GOT3 (cell line): Measurements from ENCODE around the gene HRCT1.
"Not testable (repeated sequence)": the region's sequence is repeated elsewhere in the genome, so short reads cannot be mapped to it uniquely, and the experiment has no call there.

Experiments used
- DNase-seq: peaks from one replicate; lab custom pipeline; 2025; ENCODE audit warnings: mixed read lengths; lab: John Stamatoyannopoulos, UW

Gene HRCT1

DNA sequence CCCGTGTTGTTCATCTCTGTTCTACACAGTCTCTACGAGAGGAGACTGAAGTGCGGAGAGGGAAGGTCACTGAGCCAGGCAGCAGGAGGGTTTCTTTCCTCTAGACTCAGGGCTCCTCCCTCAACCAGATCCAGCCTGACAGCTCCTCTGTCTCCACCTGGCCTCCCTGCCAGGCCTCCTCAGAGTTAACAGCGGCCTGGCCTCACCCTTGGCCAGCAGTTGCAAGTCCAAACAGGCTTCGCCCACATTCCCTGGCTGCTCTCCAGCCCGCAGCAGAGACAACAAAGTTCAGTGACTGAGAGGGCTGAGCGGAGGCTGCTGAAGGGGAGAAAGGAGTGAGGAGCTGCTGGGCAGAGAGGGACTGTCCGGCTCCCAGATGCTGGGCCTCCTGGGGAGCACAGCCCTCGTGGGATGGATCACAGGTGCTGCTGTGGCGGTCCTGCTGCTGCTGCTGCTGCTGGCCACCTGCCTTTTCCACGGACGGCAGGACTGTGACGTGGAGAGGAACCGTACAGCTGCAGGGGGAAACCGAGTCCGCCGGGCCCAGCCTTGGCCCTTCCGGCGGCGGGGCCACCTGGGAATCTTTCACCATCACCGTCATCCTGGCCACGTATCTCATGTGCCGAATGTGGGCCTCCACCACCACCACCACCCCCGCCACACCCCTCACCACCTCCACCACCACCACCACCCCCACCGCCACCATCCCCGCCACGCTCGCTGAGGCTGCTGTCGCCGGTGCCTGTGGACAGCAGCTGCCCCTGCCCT is at the start of gene HRCT1:
TSS of gene HRCT1 (plus strand) at position 291 of the 768 bp plus-strand sequence. CDS start at position 377, 86 bp downstream.
- peak; percentile 19 for DNase-seq

DNA sequence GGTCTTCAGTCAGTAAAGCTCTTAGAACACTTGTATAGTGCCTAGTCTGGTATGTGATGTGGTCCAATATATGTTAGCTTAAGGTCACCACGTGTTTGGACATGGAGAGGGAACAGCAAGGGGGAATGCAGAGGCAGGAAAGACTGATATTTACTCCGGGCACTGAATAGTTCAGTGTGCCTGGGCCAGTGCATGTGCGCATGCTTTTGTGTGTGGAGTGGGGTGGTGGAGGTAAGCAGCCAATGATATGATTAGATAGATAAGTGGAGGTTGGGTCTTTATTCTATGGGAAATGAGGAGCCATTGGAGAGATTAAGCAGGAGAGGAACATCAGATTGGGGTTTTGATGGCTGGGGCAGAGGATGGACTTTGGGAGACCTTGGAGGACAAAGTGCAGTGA is 49.8 kb upstream of the HRCT1 start:
- no peak for DNase-seq

DNA sequence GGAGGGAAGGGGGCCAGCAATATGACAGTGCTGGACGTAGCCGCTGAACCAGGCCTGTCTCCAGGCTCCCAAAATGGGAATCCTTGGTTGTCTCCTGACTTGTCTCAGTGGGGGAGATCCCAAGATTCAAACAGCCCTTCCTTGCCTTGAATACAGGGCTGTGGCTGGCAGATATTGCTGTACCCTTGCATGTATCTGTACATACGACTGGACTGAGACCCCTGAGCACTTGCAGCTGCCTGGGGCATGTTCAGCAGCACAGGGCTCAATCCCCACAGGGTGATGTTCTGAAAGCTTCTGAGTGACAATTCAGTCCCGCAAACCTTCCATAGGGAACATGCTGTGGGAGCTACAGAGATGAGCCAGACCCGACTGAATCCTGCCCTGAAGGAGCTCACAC is 49.1 kb upstream of the HRCT1 start:
- DNase-seq: no peak

DNA sequence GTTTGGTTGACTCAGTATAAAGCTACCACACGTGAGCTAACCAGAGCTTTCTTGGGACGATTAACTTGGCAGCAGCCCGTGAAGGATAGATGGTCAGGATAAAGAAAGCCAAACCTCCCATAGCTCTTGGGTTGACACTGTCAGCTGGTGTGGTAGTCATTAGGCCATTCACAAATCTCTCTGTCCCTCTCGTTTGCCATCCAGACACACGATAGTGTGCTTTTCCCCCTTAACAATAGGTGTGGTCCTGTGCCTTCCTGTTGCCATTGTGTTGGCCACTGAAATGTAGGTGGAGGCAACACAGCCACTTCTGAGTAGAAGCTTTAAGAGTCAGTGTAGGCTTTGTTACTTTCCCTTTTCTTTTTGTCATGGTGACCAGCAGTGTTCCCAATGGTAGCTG is 47.5 kb upstream of the HRCT1 start:
- no peak for DNase-seq

DNA sequence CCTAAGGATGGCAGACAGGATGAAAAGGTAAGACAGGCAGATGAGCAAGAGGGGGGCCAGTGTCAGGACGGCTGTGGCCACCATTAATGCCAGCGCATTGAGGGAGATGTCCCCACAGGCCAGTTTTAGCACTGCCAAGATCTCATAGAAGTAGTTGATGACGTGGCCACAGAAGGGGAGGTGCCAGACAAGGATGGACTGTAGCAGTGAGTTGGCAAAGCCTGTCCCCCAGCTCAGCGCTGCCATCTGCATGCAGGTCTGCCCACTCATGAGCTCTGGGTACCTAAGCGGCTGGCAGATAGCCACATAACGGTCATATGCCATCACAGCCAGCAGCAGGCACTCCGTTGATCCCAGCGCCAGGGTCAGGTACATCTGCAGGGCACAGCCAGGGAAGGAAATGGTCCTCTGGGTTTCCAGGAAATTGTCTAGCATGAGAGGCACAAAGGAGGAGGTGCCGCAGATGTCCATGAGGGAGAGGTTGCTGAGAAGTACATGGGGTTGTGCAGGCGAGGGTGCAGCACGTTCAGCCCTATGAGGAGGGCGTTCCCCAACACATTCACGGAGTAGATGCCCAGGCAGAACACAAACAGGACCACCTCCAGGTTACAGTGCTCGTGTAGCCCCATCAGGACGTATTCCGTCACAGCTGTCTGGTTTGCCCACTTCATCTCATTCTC is 46.6 kb upstream of the HRCT1 start:
- DNase-seq: no peak

DNA sequence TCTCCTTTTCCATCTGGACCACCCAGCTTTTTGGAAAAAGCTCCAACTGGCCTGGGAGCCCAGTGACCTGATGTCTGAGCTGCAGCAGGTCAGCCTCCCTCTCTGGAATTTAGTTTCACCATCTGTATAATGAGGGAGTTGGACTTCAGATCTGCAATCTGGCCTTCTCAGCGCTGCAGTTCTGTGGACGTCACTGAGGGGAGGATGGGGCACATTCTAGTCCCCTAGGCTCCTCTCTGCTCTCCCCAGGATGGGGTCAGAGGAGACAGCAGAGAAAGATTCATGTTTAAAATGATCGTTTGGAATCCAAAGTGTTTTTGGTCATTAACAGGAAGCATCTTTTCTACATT is 46.0 kb upstream of the HRCT1 start:
- no peak for DNase-seq

DNA sequence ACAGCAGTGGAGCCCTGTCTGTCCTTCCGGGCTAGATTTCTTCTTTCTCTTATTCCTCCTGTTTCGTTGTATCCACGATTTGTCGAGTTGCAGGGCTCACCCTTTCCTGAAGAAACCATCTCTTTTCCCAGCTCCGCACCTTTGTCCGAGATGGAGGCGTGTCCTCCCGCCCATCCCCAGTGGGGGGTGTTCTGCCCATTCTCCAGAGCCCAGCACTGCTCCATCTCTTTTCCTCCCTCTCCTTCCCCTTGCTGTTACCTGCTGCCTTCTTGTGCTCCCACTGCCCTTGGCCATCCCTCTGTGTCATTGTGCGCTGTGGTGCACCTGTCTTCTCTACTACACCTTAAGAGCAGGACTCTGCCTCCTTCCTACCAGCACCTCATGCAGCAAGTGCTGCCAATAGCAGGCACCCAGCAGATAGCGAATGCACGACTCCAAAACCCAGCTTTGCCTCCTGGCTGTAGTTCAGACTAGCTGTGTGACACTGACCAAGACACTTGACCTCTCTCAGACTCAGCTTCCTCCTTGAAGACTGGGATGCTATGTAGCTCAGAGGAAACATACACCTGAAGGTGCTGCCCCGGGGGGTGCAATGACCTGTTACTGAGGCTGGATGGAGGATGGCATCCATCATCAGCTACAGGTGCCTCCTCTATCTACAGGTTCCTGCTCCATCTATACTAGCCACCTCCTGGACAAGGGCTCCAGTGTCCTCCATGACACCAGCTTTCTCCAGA is 44.7 kb upstream of the HRCT1 start:
- no peak for DNase-seq

DNA sequence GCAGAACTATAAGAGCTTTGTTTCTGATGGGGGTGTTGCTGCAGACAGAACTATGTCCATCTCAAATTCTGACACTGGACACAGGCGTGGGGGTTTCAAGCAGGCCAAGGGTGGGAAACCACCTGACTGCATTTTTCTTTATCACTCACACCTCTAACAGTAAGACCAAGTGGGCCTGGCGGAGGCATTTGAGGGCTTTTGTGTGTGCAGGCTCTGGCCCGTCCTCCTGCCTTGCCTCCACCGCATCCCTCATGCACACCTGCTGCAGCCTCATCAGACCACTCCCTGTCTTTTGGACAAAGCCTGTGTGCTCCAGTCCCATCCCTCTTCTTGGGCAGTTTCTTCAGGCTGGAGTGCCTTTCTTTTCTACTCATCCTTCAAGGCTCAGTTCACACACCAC is 43.7 kb upstream of the HRCT1 start:
- no peak for DNase-seq

DNA sequence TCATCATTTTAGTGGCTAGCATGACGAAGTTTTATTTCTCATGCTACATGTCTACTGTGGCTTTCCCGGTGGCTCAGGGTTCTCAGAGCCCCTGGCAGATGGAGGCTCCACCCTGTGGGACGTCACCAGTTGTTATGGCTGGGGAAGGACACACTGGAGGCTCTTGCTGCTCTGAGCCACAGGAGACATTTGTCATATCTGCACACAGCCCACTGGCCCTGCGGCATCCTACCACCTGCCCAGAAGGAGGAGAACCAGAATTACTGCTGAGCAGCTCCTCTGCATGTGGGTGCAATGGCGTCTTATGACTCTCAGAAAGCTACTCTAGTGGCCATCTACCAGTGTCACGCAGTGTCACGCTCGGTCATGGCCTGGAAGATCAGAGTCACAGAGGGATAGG is 42.4 kb upstream of the HRCT1 start:
- DNase-seq: no peak

DNA sequence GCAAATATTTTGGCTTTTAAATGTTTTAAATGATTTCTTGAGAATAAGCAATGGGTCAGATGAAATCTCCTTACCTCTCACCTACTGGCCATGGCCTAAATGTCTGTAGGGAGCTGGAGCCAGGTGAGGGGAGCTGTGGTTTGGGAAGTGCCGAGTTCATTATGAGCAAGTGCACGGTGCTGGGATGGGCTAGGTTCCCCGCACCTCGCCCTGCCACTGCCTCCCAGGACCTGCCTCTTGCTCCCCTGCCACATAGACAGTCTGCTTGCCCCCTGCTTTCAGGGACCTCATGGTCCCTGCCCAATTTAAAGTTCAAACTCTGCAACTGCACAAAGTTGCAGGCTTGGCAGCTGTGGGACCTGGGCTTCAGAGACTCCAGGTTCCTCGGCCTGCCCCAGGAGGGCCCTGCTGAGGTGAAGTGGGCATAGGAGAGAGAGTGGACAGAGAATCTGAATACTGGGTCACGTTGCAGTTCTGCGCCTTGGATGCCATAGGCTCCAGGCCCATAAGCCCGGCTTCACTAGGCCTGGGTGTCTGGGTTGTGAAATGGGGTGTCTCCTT is 41.2 kb upstream of the HRCT1 start:
- DNase-seq: no peak

DNA sequence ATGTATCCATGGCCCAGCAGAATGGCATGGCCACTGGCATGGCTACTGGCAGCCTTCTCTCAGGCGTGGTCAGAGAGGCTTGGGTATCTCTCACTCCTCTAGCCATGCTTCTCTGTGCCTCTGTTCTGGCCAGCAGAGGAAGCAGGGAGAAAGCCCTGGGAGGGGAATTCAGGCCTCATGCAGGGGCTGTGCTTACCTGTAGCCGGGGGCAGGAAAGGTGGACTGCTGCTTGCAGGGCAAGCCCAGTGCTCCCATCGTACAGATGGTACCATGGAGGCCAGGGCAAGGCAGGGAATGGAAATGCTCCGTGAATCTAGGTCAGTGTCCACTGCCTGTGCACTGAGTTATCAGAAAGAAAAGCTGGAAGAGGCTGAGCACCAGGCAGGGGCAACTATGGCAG is 38.5 kb upstream of the HRCT1 start:
- no peak for DNase-seq

DNA sequence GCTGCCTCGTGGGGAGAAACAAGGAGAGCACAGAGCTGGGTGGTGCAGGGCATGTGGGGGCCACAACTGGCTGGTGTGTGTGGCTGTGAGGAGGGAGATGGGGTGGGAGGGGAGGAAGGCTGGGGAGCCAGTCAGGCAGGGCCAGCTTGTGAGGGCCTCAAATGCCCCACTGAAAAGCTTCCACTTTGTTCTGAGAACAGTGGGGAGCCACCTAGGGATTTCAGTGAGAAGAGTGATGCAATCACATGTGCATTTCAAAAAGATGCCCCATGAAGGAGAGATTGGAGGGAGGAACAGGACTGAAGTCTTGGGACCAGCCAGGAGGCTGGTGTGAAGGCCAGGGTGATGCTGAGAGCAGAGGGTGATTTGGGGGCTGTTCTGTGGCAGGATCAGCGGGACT is 37.1 kb upstream of the HRCT1 start:
- no peak for DNase-seq

DNA sequence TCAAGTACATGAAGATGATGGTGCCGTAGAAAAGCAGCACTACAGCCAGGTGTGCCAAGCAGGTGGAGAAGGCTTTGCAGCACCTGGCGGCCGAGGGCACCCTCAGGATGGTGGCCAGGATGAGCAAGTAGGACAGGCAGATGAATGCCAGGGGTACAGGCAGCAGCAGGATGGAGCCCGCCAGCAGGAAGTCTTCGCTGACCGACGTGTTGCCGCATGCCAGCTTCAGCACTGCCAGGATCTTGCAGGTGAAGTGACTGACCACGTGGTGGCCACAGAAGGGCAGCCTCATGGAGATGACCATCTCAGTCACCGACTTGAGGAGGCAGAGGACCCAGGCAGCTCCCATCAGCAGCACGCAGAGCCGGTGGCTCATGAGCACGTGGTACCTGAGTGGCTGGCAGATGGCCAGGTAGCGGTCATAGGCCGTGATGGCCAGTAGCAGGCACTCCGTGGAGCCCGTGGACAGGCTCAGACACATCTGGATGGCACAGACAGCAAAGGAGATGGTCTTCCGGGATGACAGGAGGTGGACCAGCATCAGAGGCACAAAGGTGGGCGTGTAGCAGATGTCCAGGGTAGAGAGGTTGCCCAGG is 36.3 kb upstream of the HRCT1 start:
- no peak for DNase-seq

DNA sequence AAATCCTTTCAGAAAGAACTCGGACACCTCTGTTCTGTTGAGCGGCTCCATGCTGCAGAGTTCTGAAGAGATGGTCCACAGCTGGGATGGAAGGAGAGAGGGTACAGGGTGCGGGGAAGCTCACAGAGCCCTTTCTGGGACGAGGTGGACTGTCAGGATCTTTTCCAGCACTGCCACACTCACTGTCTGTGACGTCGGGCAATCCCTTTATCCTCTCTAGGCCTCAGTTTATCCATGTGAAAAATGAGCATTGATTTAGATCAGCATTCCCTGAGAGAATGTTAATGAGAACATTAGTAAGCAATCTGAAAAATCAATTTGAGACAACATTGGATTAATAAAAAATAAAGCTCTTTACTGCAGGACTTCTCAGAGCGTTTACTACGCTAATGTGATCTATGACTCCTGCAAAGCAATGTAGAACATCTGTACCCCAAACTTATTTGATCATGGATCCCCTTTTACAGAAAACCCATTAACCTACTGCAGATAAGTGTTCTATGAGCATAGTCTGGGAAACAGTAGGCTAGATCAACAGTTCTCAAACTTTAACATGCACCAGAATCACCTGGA is 35.6 kb upstream of the HRCT1 start, which contains the start of gene OR13J1:
TSS of gene OR13J1 (minus strand) at position 51 of the 573 bp plus-strand sequence. CDS start at position 51, 0 bp downstream.
- DNase-seq: no peak

DNA sequence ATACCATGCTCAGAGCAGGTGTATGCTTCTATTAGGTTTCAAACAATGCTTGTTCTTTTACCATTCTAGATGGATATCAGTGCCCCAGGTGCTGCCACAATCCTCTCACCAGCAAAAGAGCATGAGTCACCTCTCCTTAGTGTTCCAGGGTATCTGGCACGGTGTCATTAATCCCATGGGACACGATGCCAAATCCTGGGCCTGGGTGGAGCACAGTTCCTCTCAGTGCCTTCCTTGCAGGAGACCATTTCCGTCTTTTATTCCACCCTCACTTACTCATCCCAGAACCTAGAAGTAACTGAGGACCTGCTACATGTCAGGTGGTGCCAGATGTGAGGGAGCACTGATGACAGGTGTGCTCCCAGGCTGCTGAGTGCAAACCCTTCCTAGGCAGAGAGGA is 34.5 kb upstream of the HRCT1 start:
- no peak for DNase-seq

DNA sequence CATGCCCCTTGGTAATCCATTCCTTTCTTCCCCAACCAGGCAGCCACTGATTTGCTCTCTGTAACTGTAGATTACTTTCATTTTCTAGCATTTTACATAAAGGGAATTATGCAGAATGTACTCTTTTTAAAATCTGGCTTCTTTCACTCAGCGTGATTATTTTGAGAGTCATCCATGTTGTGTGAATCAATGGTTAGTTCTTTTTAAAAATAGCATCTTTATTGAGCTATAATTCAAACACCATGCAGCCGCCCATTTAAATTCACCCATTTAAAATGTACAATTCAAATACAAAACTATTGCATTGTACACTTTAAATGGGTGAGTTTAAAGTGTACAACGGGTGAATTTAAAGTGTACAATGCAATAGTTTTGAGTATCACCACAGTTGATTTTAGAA is 33.5 kb upstream of the HRCT1 start:
- DNase-seq: no peak

DNA sequence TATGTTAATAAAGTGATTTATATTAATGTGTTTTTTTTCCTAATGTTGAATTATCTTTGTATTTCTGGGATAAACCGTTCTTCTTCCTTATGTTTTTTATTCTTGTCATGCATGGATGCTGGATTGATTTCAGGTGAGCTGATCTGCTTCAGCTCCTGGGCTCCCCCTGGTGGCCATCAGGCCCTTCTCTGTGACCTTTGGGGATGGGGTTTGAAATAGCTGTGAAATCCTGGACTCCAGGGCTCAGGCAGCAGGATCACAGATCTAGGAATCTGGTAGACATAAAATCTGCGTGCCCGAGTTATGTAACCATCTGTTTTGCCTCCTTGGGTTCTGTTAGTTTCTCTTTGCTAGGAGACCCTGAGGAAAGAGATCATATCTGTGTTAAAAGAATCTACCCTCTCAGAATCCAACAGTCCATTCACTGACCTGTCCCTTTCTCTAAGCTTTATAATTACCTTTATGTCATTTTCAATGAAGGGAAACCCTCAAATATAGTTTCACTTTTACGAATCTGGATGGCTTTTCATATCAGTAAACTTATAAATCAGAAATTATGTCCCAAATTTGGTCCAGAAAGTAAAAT is 23.6 kb upstream of the HRCT1 start:
- no peak for DNase-seq

DNA sequence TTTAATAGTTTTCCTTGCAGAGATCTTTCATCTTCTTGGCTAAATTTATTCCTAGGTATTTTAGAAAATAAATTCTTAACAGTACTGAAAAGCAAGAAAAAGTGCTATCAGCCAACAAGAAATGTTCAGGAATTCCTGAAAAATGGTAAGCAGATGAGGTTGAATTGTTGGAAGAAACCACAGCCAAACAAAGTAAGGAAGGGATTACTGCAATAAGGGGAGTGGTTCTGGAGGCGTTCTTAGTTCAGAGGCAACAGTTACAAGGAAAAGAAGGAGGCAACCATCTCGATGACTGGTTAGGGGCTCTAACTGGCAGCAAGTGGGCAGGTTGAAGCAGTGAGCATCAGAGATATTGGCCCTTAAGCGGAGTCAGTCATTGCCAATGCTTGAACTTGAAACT is 23.0 kb upstream of the HRCT1 start:
- no peak for DNase-seq

DNA sequence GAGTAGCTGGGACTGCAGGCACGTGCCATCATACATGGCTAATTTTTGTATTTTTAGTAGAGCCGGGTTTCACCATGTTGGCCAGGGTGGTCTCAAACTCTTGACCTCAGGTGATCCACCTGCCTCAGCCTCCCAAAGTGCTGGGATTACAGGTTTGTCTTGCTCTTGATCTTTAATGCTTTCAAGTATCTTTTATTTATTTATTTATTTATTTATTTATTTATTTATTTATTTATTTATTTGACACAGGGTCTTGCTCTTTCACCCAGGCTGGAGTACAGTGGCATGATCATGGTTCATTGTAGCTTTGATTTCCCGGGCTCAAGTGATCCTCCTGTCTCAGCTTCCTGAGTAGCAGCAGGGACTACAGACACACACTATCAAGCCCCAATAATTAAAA is 21.1 kb upstream of the HRCT1 start:
- DNase-seq: not testable (repeated sequence)

DNA sequence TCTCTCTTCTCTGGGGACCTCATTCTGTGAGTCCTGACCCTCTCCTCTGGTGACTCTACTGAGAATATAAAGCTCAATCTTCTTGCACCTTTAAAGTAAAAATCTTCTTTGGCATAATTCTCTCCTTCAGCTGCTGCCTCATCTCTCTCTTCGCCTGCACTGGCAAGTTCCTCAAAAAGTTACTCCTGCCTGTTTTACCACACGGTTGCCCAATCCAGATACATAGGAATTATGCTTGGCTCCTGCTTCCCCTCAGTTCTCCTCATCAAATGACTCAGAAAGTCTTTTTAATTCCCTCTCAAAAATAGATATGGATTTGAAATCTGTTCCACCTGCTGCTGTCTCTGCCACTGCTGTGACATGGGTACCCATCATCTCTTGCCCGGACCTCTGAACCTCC is 14.4 kb upstream of the HRCT1 start:
- DNase-seq: no peak

DNA sequence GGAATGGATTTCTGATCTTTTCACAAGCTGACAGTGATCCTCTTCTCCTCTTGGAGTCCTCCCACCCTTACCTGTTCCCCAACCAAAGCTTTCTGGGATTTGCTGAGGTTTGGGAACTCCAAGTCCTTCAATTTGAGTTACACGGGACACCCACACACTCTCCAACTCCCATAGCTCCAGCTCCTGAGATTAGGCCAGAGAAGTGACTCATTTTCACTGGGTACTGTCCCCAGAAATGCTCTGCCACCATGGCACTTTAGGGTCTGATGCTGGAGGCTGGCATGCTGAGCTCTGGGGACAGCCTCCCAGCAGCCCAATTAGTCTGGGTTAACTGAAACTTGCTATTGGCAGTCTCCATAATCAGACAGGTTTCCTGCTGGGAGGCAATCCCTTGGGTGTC is 14.0 kb upstream of the HRCT1 start:
- no peak for DNase-seq

DNA sequence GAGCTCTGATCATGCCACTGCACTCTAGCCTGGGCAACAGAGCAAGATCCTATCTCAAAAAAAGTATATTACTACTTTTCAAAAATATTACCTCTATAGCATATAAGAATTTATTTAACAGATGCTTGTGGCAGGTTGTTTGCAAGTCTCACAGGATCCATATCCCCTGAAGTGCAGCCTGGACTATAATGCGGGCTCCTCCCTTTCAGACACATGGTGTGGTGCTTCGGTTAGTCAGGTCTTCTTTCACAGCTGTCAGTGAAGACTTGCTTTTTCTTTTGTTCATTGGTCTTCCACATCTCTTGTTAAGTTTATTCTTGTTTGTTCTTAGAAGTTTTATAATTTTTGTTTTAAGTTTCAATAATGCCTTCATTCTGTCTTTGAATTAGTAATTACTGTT is 9.4 kb upstream of the HRCT1 start:
- no peak for DNase-seq
